CD4-positive, alpha-beta T cell treated with Interferon alpha-2 for 1 hour (primary cell): Measurements from ENCODE around the gene ZNRF1.
"Not testable (repeated sequence)": the region's sequence is repeated elsewhere in the genome, so short reads cannot be mapped to it uniquely, and the experiment has no call there.

ENCODE experiments used
- DNase-seq, 2 donors: peaks; one replicate each; pipeline ENCODE4 v3.0.0-alpha.2; 2020 to 2022

Gene ZNRF1

DNA sequence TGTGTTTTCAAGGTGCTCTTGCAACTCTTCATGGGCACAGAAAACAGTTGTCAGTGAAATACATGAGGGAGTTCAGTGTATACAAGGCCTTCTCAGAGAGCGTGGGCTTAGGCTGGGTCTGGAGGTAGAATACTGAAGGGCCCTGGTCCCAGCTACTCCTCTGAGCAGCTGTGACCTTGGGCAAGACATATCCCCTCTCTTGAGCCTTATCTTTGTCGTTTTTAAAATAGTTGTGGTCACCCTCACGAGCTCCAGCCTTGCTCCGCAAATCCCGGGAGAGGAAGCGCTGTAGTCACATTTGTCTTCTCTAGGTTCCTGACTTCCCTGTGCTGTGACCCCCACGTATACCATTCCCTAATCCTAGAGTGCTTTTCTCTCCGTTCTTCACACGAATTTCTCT, 3.6 kb downstream of the ZNRF1 start:
- DNase-seq: no peak

DNA sequence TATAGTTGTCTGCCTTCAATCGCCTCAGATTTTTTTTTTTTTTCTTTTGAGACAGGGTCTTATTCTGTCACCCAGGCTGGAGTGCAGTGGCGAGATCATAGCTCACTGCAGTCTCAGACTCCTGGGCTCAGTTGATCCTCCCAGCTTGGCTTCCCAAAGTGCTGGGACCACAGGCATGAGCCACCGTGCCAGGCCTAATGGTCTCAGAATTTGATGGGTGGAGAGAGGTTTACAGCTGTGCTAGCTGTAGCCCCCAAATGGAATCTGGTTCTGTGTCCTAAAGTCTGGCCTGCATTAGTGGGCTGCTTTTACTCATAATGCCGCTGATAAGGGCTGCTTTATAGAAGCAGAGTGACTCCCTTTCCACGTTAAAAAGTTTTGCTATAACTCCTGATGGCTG, 5.1 kb downstream of the ZNRF1 start:
- no peak for DNase-seq

GRCh38 chr16:75004460-75004859, 5.6 kb downstream of the ZNRF1 start:
- DNase-seq: no peak

GRCh38 chr16:75005697-75006096, 6.9 kb downstream of the ZNRF1 start:
- no peak for DNase-seq

DNA sequence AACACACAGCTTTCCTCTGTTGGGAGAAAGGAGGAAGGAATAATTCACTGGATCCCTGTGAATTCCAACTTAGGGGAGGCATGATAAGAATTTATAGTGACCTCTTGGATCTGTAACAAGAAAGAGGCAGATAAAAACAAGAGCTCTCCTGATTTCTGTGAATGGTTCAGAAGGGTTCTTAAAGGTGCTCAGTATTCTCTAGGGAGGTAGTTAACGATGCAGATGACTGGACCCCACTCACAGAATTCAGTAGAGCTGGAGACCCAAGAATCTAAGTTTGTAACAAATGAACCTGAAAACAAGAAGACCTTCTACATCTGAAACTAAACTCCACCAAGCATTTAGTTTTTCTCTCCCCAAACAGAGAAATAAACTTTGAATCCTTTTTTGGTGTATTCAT, 8.6 kb downstream of the ZNRF1 start:
- DNase-seq: no peak

GRCh38 chr16:75010427-75010826, 11.6 kb downstream of the ZNRF1 start:
- no peak for DNase-seq

- DNase-seq: peak; percentile 40 to 64
Observed at GRCh38 chr16:75011634-75012307, 12.9 kb downstream of the ZNRF1 start.

DNA sequence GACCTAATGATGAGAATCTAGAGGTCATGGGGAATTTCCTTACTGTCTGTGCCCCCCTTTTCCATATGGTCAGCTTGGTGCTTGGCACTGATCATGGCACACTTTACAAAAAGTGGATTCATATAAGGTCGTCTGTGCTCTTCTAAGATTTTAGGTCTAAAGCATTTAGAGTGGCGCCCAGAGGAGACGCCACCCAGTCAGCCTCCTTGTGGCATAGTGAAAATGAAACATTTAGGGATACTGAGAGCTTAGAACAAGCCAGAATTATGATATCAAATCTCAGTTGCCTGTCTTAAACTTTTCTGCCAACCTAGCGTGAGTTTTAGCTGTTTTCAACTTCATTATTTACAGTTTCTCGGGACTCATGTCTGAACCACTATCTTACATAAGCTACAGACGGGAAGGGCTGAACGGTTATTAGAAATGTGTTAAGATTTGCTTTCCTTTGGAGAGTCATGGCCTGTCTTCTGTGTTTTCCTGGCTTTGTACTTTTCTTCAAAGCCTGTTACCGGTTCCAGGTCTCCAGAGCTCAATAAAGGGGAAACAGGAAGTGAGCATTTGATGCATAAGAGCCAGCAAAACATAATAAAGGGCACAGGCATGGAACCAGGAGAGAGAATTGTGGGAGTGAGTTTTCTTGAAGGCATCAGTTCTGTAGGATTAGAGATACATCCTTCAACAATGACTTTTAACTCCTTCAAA, 13.7 kb downstream of the ZNRF1 start:
- peak in 1 of 2 donors; percentile 28 for DNase-seq

DNA sequence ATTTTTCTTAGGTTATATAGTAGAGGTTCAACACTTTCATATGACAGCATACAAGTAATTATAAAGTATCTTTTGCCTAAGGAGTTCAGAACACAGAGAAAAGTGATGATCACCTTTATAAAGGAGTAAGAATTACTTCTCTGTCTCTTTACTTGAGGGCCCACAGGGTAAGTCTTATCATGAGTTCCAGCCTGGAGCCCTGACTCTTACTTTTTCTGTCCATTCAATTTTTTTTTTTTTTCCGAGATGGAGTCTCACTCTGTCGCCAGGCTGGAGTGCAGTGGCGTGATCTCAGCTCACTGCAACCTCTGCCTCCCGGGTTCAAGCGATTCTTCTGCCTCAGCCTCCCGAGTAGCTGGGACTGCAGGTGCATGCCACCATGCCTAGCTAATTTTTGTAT, 14.3 kb downstream of the ZNRF1 start:
- DNase-seq: not testable (repeated sequence)

DNA sequence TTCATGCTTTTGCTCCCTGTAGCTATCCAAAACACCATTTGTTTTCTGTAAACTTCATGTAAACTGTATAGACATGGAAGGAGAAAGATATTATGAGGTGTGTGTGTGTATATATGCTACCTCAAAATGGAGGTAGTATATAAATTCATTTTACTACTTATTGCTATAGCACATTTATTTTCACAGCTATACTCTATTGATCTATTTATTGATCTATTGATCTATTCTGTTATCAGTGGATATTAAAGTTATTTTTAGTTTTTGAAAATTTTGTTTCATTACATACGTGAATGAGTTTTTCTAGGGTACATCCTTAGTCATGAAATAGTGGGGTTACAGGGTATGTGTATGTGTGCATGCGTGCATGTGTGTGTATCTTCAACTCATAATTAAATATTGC, 15.5 kb downstream of the ZNRF1 start:
- no peak for DNase-seq

DNA sequence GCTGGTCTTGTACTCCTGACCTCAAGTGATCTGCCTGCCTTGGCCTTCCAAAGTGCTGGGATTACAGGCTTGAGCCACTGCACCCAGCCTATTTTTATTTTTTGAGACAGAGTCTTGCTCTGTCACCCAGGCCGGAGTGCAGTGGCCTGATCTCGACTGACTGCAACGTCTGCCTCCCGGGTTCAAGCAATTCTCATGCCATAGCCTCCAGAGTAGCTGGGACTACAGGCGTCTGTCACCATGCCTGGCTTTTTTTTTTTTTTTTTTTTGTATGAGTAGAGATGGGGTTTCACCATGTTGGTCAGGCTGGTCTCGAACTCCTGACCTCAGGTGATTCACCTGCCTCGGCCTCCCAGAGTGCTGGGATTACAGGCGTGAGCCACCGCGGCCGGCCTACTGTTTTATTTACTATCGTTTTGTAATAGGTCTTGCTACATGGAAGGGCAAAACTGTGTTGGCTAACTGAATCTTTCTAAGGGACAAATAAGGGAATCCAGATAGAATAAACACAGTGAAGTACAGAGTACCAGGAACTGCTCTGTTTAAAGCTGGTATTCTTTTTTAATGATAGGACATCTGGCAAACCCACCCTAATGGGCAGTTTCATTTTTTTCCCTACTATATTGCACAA, 17.7 kb downstream of the ZNRF1 start:
- not testable (repeated sequence) for DNase-seq

GRCh38 chr16:75017670-75018525, 19.1 kb downstream of the ZNRF1 start:
- DNase-seq: no peak

DNA sequence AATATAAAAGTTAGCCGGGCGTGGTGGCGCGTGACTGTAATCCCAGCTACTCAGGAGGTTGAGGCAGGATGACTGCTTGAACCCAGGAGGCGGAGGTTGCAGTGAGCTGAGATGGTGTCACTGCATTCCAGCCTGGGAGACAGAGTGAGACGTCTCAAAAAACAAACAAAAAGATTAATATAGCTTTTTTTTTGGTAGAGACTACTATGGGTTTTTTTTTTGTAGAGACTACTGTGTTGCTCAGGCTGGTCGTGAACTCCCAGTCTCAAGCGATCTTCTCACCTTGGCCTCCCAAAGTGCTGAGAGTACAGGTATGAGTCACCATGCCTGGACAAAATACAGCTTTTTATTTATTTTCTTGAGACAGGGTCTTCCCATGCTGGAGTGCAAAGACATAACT, 20.2 kb downstream of the ZNRF1 start:
- no peak for DNase-seq

GRCh38 chr16:75019586-75019985, 20.8 kb downstream of the ZNRF1 start:
- DNase-seq: no peak

DNA sequence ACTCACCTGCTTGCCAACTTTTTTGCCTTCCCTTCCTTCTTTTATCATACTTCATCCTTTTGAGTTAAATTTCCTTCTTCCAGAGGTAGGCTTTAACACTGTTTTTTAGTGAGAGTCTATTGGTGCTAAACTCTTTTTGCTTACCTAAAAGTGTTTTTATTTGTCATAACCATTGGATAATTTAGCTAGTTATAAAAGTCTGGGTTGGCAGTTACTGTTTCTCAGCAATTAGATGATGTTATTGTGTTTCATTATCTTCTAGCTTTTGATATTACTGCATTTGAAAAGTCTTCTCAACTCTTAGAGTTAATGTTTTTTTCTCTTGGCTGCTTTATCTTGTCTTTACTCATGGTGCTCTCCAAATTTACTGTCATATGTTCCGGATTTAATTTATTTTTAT, 22.6 kb downstream of the ZNRF1 start:
- DNase-seq: no peak

- DNase-seq: no peak
Observed at GRCh38 chr16:75022567-75022966, 23.7 kb downstream of the ZNRF1 start.

- no peak for DNase-seq
Observed at GRCh38 chr16:75023009-75023408, 24.2 kb downstream of the ZNRF1 start.

DNA sequence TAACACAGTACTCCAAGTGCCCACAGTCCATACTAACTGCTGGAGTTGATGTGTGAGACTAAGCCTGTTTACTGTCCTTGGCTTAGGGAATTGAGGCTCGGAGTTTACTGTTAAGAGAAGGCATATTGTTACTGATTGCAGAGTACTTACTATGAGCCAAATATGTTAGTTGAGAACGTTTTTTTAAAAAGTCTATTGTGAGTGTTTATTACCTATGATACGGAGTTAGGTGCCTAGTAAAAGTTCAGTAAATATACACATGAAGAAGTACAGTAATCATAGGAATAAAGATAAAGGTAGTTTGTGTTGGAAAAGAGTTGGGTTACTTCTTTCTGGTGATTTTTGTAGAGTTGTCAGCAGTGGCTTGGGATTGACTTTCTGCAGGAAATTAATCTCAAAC, 25.4 kb downstream of the ZNRF1 start:
- DNase-seq: no peak

DNA sequence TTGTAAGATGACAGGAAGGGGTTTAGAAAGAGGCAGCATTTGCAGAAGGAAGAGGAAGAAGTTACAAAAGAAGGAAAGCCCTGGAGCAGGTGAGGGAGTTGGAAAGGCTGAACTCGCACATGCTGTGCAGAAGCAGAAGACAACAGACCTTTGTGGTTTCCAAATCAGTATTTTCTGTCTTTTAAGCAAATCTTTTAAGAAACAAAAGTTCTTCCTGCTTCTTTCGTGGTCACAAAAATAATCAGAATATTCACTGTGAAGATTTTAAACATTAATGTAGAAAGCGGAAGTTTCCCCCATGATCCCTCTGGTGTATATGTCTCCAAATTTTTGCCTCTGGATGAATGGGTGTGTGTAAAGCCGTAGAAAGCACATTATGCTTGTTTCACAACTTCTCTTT, 25.8 kb downstream of the ZNRF1 start:
- DNase-seq: no peak

GRCh38 chr16:75025761-75026160, 26.9 kb downstream of the ZNRF1 start:
- DNase-seq: no peak

GRCh38 chr16:75026239-75026891, 27.5 kb downstream of the ZNRF1 start:
- not testable (repeated sequence) for DNase-seq

DNA sequence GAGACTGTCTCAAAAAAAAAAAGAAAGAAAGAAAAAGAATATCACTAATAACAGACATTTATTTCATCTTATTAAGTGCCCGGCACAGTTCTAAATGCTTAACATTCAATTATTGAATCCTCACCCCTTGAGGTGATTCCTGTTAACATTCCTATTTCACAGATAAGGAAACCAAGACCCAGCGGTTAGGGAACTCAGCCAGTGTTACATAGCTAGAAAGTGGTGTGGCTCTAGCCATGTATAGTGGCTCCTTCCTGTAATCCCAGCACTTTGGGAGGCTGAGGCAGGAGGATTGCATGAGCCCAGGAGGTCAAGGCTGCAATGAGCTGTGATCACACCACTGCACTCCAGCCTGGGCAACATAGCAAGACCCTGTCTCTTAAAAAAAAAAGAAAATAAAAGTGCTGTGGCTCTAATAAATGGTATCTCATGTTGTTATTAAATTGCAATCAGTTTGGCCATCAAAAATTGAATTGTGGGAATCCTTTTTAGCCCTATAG, 28.1 kb downstream of the ZNRF1 start:
- no peak for DNase-seq
